Measurements from ENCODE around the gene MCC.

MCC gene

GRCh38 chr5:113266913-113267227 is 221.4 kb downstream of the MCC start:
- no peak for DNase-seq

- DNase-seq: no peak
These were observed 221.9 kb downstream of the MCC start for GRCh38 chr5:113266227-113266912.

GRCh38 chr5:113265190-113265589 is 223.1 kb downstream of the MCC start:
- DNase-seq: no peak

- no peak for DNase-seq
These were observed 224.2 kb downstream of the MCC start for GRCh38 chr5:113264046-113264445.

GRCh38 chr5:113263545-113263944 is 224.7 kb downstream of the MCC start:
- no peak for DNase-seq

- DNase-seq: no peak
These were observed 225.6 kb downstream of the MCC start for GRCh38 chr5:113262674-113263073.

- no peak for DNase-seq
These were observed 229.2 kb downstream of the MCC start for GRCh38 chr5:113259034-113259433.

- no peak for DNase-seq
These were observed 230.7 kb downstream of the MCC start for GRCh38 chr5:113257545-113257944.

GRCh38 chr5:113256671-113257452 is 231.4 kb downstream of the MCC start:
- DNase-seq: no peak

- DNase-seq: no peak
These were observed 232.5 kb downstream of the MCC start for GRCh38 chr5:113255579-113256386.

- DNase-seq: no peak
These were observed 233.1 kb downstream of the MCC start for GRCh38 chr5:113255105-113255504.

- no peak for DNase-seq
These were observed 235.2 kb downstream of the MCC start for GRCh38 chr5:113253037-113253436.

- DNase-seq: no peak
These were observed 236.2 kb downstream of the MCC start for GRCh38 chr5:113252066-113252465.

- DNase-seq: no peak
These were observed 237.8 kb downstream of the MCC start for GRCh38 chr5:113250341-113250953.

GRCh38 chr5:113249206-113249605 is 239.0 kb downstream of the MCC start:
- DNase-seq: no peak

GRCh38 chr5:113246361-113246870 is 241.8 kb downstream of the MCC start:
- DNase-seq: no peak

- no peak for DNase-seq
These were observed 242.6 kb downstream of the MCC start for GRCh38 chr5:113245427-113246225.

GRCh38 chr5:113244966-113245365 is 243.3 kb downstream of the MCC start:
- DNase-seq: no peak

- DNase-seq: no peak
These were observed 244.9 kb downstream of the MCC start for GRCh38 chr5:113243349-113243664.

- DNase-seq: no peak
These were observed 245.5 kb downstream of the MCC start for GRCh38 chr5:113242481-113243348.

GRCh38 chr5:113240951-113241726 is 247.1 kb downstream of the MCC start:
- no peak for DNase-seq

Measured in T1000 (cell line).